Type B pancreatic cell (in vitro differentiated cells): ENCODE results near the gene RPP25. TPM values are rescaled to one million over a fixed set of nuclear protein-coding genes. Genes with fewer than 3 reads are reported as not detected.

Experiments used
- DNase-seq: peaks from one replicate; pipeline ENCODE4 v3.0.0; 2021; ENCODE audit warnings: mixed read lengths; ENCODE audit not compliant: unreplicated experiment; ENCODE audit errors: extremely low spot score
- H3K27ac Mint-ChIP-seq: 2 replicates; pipeline ENCODE4 v1.8.0; 2021; ENCODE audit warnings: mild to moderate bottlenecking, mixed read lengths
- H3K27me3 Mint-ChIP-seq: 2 replicates; pipeline ENCODE4 v1.8.0; 2021; ENCODE audit warnings: mixed read lengths
- H3K36me3 Mint-ChIP-seq: 2 replicates; pipeline ENCODE4 v1.8.0; 2021; ENCODE audit warnings: mixed read lengths
- H3K4me1 Mint-ChIP-seq: one replicate; pipeline ENCODE4 v1.8.0; 2021; ENCODE audit warnings: mixed read lengths; ENCODE audit not compliant: unreplicated experiment
- H3K4me3 Mint-ChIP-seq: 2 replicates; pipeline ENCODE4 v1.8.0; 2021; ENCODE audit warnings: mild to moderate bottlenecking, mixed read lengths
- H3K9me3 Mint-ChIP-seq: 2 replicates; pipeline ENCODE4 v1.8.0; 2021; ENCODE audit warnings: mixed read lengths
- total RNA-seq: library from RNA; stranded (reverse); gene quantifications from 2 replicates; pipeline ENCODE4 v1.2.1, GENCODE V29; 2021; ENCODE audit warnings: low replicate concordance
- TF ChIP-seq, protein P1 (sequence below): fragments of 200-600 bp; sonication (generic); conservative IDR thresholded peaks from 2 replicates; pipeline ENCODE4 v1.5.0; 2021; ENCODE audit warnings: antibody characterized with exemption, mild to moderate bottlenecking

RPP25 gene
- total RNA-seq, 1 donor from 2014 or later = 9.9 TPM

DNA sequence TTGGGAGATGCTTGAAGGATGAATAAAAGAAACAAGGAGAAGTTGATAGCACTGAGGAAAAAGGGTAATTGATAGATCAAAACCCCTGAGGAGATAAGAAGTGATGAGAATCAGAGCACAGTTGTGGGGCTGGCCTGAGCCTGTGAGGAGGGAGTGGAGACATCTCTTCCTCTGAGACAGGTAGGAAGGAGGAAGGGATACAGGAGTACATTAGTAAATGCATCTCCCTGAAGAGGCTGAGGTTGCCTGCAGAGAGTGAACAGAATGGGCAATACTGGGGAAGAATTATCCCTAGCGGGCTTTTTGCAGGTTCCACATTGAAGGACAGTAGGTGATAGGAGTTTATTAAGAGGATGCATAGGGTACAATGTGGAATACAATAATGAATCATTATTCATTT, 21.5 kb upstream of the RPP25 start:
- Mint-ChIP-seq H3K27me3 (peaks cover 19% of the 10 kb centered on the region), H3K9me3 (no peaks in the 10 kb centered on the region), H3K36me3 (no peaks in the 10 kb centered on the region), H3K4me1 (no peaks in the 10 kb centered on the region), H3K4me3 (no peak overlapping the region), H3K27ac (no peak overlapping the region)
- TF ChIP-seq, protein P1, sequence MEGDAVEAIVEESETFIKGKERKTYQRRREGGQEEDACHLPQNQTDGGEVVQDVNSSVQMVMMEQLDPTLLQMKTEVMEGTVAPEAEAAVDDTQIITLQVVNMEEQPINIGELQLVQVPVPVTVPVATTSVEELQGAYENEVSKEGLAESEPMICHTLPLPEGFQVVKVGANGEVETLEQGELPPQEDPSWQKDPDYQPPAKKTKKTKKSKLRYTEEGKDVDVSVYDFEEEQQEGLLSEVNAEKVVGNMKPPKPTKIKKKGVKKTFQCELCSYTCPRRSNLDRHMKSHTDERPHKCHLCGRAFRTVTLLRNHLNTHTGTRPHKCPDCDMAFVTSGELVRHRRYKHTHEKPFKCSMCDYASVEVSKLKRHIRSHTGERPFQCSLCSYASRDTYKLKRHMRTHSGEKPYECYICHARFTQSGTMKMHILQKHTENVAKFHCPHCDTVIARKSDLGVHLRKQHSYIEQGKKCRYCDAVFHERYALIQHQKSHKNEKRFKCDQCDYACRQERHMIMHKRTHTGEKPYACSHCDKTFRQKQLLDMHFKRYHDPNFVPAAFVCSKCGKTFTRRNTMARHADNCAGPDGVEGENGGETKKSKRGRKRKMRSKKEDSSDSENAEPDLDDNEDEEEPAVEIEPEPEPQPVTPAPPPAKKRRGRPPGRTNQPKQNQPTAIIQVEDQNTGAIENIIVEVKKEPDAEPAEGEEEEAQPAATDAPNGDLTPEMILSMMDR = no peak
- no peak for DNase-seq

DNA sequence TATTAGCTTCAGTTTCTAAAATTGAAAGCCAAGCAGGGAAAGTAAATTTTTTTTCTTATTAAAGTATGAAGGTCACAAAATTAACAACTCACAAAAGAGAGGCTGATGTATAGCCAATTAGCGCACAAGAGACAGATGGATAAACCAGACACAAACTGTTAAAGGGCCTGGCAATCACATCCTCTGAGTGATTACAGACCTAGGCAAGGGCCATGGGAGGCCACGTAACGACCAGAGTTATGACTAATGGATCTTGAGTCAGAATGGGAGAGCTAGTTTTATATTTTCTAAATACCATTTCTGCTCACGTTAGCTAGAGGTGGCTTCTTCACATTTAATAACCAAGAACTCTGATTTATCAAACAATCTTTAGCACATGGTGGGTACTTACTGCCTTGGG, 21.0 kb upstream of the RPP25 start:
- Mint-ChIP-seq H3K4me1 (no peaks in the 10 kb centered on the region), H3K36me3 (no peaks in the 10 kb centered on the region), H3K9me3 (no peaks in the 10 kb centered on the region), H3K27ac (no peak overlapping the region), H3K27me3 (peaks cover 24% of the 10 kb centered on the region), H3K4me3 (no peak overlapping the region)
- DNase-seq = no peak
- TF ChIP-seq, protein P1 = no peak

DNA sequence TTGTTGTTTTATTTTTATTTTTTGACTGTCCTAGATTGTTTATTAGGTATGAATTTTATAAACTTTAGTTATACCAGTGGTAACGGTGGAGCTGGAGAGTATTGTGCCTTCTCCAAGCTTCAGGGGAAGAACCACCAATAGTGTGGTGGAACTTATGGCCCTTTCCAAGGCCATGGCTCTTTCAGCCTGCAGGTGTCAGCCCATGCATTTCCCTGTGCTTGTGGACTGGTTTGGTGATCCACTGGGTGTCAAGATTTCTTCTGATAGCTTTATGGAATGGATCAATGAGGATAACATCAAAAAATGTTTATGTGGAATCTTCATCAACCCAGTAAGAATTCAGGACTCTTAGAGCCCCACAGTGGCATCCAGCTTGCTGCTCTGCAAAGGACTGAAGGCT, 19.6 kb upstream of the RPP25 start:
- no peaks in the 10 kb centered on the region for H3K36me3 Mint-ChIP-seq
- no peak overlapping the region for H3K27ac Mint-ChIP-seq
- DNase-seq = no peak
- peaks cover 21% of the 10 kb centered on the region for H3K27me3 Mint-ChIP-seq
- TF ChIP-seq, protein P1 = no peak
- H3K4me1 Mint-ChIP-seq = no peaks in the 10 kb centered on the region
- no peak overlapping the region for H3K4me3 Mint-ChIP-seq
- no peaks in the 10 kb centered on the region for H3K9me3 Mint-ChIP-seq

DNA sequence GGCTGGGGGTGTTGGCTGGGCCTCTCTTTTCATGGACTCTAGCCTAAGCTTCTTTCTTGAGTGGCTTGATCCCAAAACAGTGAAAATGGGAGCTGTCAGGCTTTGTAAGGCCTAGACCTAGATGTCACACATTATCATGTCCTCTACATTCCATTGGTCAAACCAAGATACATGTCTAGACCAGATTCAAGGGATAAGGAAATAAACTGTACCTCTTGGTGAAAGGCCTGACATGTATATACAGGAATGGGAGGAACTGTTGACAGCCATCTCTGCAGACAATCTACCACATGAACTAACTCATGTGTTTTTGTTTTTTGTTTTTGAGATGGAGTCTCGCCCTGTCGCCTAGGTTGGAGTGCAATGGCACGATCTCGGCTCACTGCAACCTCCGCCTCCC, 11.1 kb upstream of the RPP25 start:
- Mint-ChIP-seq H3K36me3 (no peaks in the 10 kb centered on the region), H3K4me3 (no peak overlapping the region), H3K4me1 (peaks cover 8% of the 10 kb centered on the region), H3K27me3 (peaks cover 22% of the 10 kb centered on the region), H3K9me3 (no peaks in the 10 kb centered on the region), H3K27ac (no peak overlapping the region)
- TF ChIP-seq, protein P1 = no peak
- DNase-seq = no peak

DNA sequence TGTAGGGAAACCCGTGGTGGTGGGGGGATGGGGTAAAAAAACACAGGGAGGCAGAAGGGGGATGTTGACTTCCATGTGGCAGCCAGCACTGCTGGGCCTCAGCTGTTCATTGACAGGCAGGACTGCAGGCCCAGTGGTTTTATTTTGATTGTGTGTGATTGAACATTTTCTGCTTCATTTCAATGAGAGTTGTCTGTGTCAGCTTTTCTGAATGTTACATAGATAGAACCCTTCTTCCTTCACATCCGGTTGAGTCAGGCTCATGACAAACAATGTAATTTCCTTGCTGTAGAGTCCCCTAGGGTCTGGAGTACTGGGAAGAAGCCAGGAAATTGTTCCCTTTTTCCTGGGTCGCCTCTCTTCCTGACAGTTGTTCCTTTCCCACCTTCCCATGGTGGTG, 8.2 kb upstream of the RPP25 start:
- peaks cover 12% of the 10 kb centered on the region for H3K4me1 Mint-ChIP-seq
- H3K36me3 Mint-ChIP-seq = no peaks in the 10 kb centered on the region
- H3K27me3 Mint-ChIP-seq = peaks cover 50% of the 10 kb centered on the region
- TF ChIP-seq, protein P1 = no peak
- no peak overlapping the region for H3K27ac Mint-ChIP-seq
- no peak overlapping the region for H3K4me3 Mint-ChIP-seq
- H3K9me3 Mint-ChIP-seq = no peaks in the 10 kb centered on the region
- no peak for DNase-seq

DNA sequence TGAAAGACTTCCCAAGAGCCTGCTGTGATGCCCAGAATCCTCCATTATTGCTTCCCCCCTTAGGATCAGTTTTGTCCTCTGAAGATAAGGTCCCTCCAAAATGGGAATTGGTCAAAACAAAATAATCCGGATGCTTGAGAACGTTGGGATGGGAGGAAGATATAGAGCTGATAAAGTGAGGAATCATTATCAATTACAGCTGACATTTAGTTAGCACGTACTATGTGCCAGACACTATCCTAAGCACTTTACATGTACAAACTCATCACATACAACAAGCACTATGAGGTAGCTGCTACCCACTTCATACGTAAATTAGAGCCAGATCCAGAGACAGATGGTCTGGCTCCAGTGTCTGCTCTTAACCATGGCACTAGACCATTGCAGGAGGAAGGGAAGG, 6.6 kb upstream of the RPP25 start:
- Mint-ChIP-seq H3K36me3 (no peaks in the 10 kb centered on the region), H3K4me3 (no peak overlapping the region), H3K27me3 (peaks cover 65% of the 10 kb centered on the region), H3K27ac (no peak overlapping the region), H3K9me3 (no peaks in the 10 kb centered on the region), H3K4me1 (peaks cover 18% of the 10 kb centered on the region)
- DNase-seq = no peak
- TF ChIP-seq, protein P1 = no peak
